K562 (cell line): Measurements from ENCODE around the gene KLHL15. TPM values are rescaled to one million over a fixed set of nuclear protein-coding genes. Genes with fewer than 3 reads are reported as not detected.
A peak's percentile ranks its signal among the peaks of the same experiment; 100 is the strongest.

Experiments
- HDAC2 ChIP-seq: fragments of 450-650 bp; IDR thresholded peaks from 2 replicates; pipeline ENCODE4 v1.6.1; 2016; ENCODE audit warnings: mild to moderate bottlenecking
- HDAC3 ChIP-seq: fragments of 450-650 bp; IDR thresholded peaks from 2 replicates; pipeline ENCODE4 v1.6.1; 2018; ENCODE audit warnings: borderline replicate concordance, mild to moderate bottlenecking, moderate library complexity; ENCODE audit not compliant: partially characterized antibody
- HDGF ChIP-seq: fragments of 450-650 bp; IDR thresholded peaks from 2 replicates; pipeline ENCODE4 v1.6.1; 2016
- RBM39 ChIP-seq: fragments of 200-400 bp; formaldehyde crosslinking; optimal IDR thresholded peaks from 2 replicates; pipeline ENCODE3; 2018; ENCODE audit warnings: low read depth, low read length
- RFX1 ChIP-seq: fragments of 450-650 bp; IDR thresholded peaks from 2 replicates; pipeline ENCODE4 v1.6.1; 2016; ENCODE audit warnings: mild to moderate bottlenecking, moderate library complexity
- SMARCC2 ChIP-seq: fragments of 450-650 bp; IDR thresholded peaks from 2 replicates; pipeline ENCODE4 v1.6.1; 2017; ENCODE audit warnings: antibody characterized with exemption, moderate library complexity, mild to moderate bottlenecking, low read depth
- SREBF2 ChIP-seq: sonication (generic); formaldehyde crosslinking; IDR thresholded peaks from 2 replicates; pipeline ENCODE4 v1.4.0; 2020; ENCODE audit warnings: mild to moderate bottlenecking, missing genetic modification reagents
- TAL1 ChIP-seq: fragments of 450-650 bp; IDR thresholded peaks from 2 replicates; pipeline ENCODE4 v1.6.1; 2016; ENCODE audit warnings: mild to moderate bottlenecking
- TBL1XR1 ChIP-seq, 2 experiments: IDR thresholded peaks; 2 replicates each; pipeline ENCODE4 v1.6.1; 2012; ENCODE audit warnings: improper control_type of control experiment in 2 of 2, low read length in 2 of 2, mild to moderate bottlenecking in 1 of 2
- TOE1 ChIP-seq, 2 experiments: fragments of 450-650 bp in 1 of 2; sonication (generic) in 1 of 2; formaldehyde crosslinking in 1 of 2; IDR thresholded peaks; 2 replicates each; pipeline versions ENCODE4 v1.7.1 to v1.8.0; 2016 to 2022; ENCODE audit warnings: borderline replicate concordance in 2 of 2, mild to moderate bottlenecking in 2 of 2, antibody characterized with exemption in 1 of 2, inconsistent platforms in 1 of 2, low read depth in 1 of 2, missing genetic modification reagents in 1 of 2, moderate library complexity in 1 of 2
- XRCC4 ChIP-seq: IDR thresholded peaks from one replicate; pipeline ENCODE4 v1.6.1; 2011; ENCODE audit not compliant: insufficient read depth, insufficient read length; ENCODE audit errors: extremely low read depth
- ZBTB17 ChIP-seq: fragments of 450-650 bp; formaldehyde crosslinking; IDR thresholded peaks from 2 replicates; pipeline ENCODE4 v1.4.0; 2020; ENCODE audit warnings: mild to moderate bottlenecking
- ZFP1 ChIP-seq: fragments of 450-650 bp; formaldehyde crosslinking; IDR thresholded peaks from 2 replicates; pipeline ENCODE4 v1.4.0; 2020; ENCODE audit warnings: mild to moderate bottlenecking, mixed read lengths
- ZNF146 ChIP-seq: IDR thresholded peaks from one replicate; pipeline ENCODE4 v1.6.1; 2018; ENCODE audit warnings: missing compliant biosample characterization; ENCODE audit not compliant: unreplicated experiment
- ZNF444 ChIP-seq: fragments of 250-450 bp; sonication (Bioruptor Pico); IDR thresholded peaks from 2 replicates; pipeline ENCODE4 v1.4.0; 2020; ENCODE audit warnings: mild to moderate bottlenecking, moderate library complexity
- ZNF589 ChIP-seq: fragments of 200-800 bp; sonication (Bioruptor generic); IDR thresholded peaks from 2 replicates; pipeline ENCODE4 v1.6.1; 2016; ENCODE audit warnings: low read depth, missing genetic modification characterization, missing compliant biosample characterization
- ZSCAN29 ChIP-seq: fragments of 450-650 bp; IDR thresholded peaks from 2 replicates; pipeline ENCODE4 v1.6.1; 2017
- polyA plus RNA-seq, 8 experiments: library from polyadenylated mRNA; depleted of rRNA in 4 of 8; stranded (reverse) in 5 of 8; unstranded in 3 of 8; fragments of >200 nt; fragmentation: Nextera tagmentation in 2 of 8; fragmentation: Illumina TruSeq in 1 of 8; extraction: Ambion mirVana in 2 of 8; extraction: Trizol in 1 of 8; gene quantifications; 2 replicates each; pipeline versions ENCODE4 v1.2.1 to v1.2.3, GENCODE V29; 2011 to 2014; ENCODE audit warnings: inconsistent platforms in 1 of 8, missing spikeins in 1 of 8
- total RNA-seq, 7 experiments: library from RNA; depleted of rRNA in 6 of 7; stranded (reverse); fragments of >200 nt in 6 of 7; fragmentation: Illumina TruSeq in 2 of 7; extraction: Trizol in 2 of 7; gene quantifications; 2 replicates each; pipeline versions ENCODE4 v1.2.1 to v1.2.3, GENCODE V29; 2011 to 2021; ENCODE audit warnings: low replicate concordance in 1 of 7
- TF ChIP-seq, protein P1 (sequence below): sonication (generic); formaldehyde crosslinking; IDR thresholded peaks from 2 replicates; pipeline ENCODE4 v1.9.0; 2022; ENCODE audit warnings: mild to moderate bottlenecking, missing genetic modification reagents
- TF ChIP-seq, protein P2 (sequence below): fragments of 200-800 bp; sonication (Bioruptor generic); IDR thresholded peaks from 2 replicates; pipeline ENCODE4 v1.6.1; 2017; ENCODE audit warnings: missing genetic modification characterization, missing compliant biosample characterization
- TF ChIP-seq, protein P3 (sequence below): sonication (generic); formaldehyde crosslinking; IDR thresholded peaks from 2 replicates; pipeline ENCODE4 v1.8.1; 2023; ENCODE audit warnings: mild to moderate bottlenecking, missing genetic modification reagents
- TF ChIP-seq, protein P4 (sequence below), 3 experiments: fragments of 200-800 bp in 1 of 3; fragments of 250-450 bp in 1 of 3; fragments of 450-650 bp in 1 of 3; sonication (Bioruptor Pico) in 1 of 3; sonication (Bioruptor generic) in 1 of 3; formaldehyde crosslinking in 1 of 3; IDR thresholded peaks; 2 replicates each; pipeline versions ENCODE4 v1.6.1 to v1.8.0; 2016 to 2022; ENCODE audit warnings: mild to moderate bottlenecking in 2 of 3, missing genetic modification characterization in 2 of 3, missing compliant biosample characterization in 1 of 3, moderate library complexity in 1 of 3

Gene KLHL15
- total and polyA plus RNA-seq, 9 of the 15 experiments (the other 6 are each of a cell fraction or from before 2014, with no cell fraction given): 3.0 to 12.4 (median 7.6) TPM

DNA sequence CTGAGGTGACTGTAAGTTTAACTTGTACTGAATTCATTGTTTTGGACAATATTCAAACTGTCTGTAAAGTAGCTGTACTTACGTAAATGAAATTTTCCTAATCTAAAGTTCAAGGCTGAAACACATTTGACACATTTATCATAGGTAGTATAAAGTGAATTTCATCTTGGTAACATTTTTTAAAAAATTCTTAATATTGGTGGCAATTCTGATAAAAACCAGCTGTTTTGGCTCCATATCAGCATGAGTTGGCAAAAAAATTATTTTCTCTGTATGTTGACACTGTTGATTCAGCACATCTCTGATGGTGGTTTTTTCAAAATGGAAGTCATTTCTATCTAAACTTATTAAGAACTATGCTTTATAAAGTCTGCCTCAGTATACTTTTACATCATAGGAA, 88.3 kb downstream of the KLHL15 start (continued):
- TF ChIP-seq TAL1 (no peak), ZNF589 (CRISPR knock-in tag) (no peak), ZNF444 (CRISPR knock-in tag) (no peak), HDAC3 (no peak), SMARCC2 (peak; percentile 61; the same call in 1 of the 2 replicates), TBL1XR1 (IDR thresholded peaks at IDR 0.05; ENCODE audit: low read length in 2 of 2) (no peak), RBM39 (no peak), RFX1 (no peak), ZFP1 (no peak), SREBF2 (CRISPR knock-in tag) (no peak), ZSCAN29 (no peak), XRCC4 (no peak), TOE1 (IDR thresholded peaks at IDR 0.05; ENCODE audit: borderline replicate concordance) (no peak), TOE1 (CRISPR knock-in tag; IDR thresholded peaks at IDR 0.05; ENCODE audit: borderline replicate concordance, low read depth) (no peak), HDAC2 (no peak), HDGF (no peak), ZBTB17 (CRISPR knock-in tag) (no peak), ZNF146 (CRISPR knock-in tag) (no peak)
- TF ChIP-seq, protein P1, sequence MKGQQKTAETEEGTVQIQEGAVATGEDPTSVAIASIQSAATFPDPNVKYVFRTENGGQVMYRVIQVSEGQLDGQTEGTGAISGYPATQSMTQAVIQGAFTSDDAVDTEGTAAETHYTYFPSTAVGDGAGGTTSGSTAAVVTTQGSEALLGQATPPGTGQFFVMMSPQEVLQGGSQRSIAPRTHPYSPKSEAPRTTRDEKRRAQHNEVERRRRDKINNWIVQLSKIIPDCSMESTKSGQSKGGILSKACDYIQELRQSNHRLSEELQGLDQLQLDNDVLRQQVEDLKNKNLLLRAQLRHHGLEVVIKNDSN: no peak
- TF ChIP-seq, protein P2, sequence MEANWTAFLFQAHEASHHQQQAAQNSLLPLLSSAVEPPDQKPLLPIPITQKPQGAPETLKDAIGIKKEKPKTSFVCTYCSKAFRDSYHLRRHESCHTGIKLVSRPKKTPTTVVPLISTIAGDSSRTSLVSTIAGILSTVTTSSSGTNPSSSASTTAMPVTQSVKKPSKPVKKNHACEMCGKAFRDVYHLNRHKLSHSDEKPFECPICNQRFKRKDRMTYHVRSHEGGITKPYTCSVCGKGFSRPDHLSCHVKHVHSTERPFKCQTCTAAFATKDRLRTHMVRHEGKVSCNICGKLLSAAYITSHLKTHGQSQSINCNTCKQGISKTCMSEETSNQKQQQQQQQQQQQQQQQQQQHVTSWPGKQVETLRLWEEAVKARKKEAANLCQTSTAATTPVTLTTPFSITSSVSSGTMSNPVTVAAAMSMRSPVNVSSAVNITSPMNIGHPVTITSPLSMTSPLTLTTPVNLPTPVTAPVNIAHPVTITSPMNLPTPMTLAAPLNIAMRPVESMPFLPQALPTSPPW (CRISPR knock-in tag): no peak
- TF ChIP-seq, protein P3, sequence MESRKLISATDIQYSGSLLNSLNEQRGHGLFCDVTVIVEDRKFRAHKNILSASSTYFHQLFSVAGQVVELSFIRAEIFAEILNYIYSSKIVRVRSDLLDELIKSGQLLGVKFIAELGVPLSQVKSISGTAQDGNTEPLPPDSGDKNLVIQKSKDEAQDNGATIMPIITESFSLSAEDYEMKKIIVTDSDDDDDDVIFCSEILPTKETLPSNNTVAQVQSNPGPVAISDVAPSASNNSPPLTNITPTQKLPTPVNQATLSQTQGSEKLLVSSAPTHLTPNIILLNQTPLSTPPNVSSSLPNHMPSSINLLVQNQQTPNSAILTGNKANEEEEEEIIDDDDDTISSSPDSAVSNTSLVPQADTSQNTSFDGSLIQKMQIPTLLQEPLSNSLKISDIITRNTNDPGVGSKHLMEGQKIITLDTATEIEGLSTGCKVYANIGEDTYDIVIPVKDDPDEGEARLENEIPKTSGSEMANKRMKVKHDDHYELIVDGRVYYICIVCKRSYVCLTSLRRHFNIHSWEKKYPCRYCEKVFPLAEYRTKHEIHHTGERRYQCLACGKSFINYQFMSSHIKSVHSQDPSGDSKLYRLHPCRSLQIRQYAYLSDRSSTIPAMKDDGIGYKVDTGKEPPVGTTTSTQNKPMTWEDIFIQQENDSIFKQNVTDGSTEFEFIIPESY: no peak
- TF ChIP-seq, protein P4, sequence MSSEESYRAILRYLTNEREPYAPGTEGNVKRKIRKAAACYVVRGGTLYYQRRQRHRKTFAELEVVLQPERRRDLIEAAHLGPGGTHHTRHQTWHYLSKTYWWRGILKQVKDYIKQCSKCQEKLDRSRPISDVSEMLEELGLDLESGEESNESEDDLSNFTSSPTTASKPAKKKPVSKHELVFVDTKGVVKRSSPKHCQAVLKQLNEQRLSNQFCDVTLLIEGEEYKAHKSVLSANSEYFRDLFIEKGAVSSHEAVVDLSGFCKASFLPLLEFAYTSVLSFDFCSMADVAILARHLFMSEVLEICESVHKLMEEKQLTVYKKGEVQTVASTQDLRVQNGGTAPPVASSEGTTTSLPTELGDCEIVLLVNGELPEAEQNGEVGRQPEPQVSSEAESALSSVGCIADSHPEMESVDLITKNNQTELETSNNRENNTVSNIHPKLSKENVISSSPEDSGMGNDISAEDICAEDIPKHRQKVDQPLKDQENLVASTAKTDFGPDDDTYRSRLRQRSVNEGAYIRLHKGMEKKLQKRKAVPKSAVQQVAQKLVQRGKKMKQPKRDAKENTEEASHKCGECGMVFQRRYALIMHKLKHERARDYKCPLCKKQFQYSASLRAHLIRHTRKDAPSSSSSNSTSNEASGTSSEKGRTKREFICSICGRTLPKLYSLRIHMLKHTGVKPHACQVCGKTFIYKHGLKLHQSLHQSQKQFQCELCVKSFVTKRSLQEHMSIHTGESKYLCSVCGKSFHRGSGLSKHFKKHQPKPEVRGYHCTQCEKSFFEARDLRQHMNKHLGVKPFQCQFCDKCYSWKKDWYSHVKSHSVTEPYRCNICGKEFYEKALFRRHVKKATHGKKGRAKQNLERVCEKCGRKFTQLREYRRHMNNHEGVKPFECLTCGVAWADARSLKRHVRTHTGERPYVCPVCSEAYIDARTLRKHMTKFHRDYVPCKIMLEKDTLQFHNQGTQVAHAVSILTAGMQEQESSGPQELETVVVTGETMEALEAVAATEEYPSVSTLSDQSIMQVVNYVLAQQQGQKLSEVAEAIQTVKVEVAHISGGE (CRISPR knock-in tag; IDR thresholded peaks at IDR 0.05): no peak
